GM18517 (cell line): ENCODE measurements around the gene ID3.

ENCODE experiments used
- ATAC-seq: cut with Tn5 transposase; IDR thresholded peaks from one replicate; pipeline ENCODE4 v1.9.1; 2021; ENCODE audit warnings: mild to moderate bottlenecking, moderate library complexity; ENCODE audit not compliant: unreplicated experiment

ID3 gene

GRCh38 chr1:23559136-23559984 lies at the start of gene ID3:
Gene ID3, minus strand, starts transcription at chr1:23559501. Its CDS starts 75 bp downstream, at chr1:23559426.
- peak; percentile 72 for ATAC-seq

- ATAC-seq = no peak
Measured at GRCh38 chr1:23607944-23608343, 48.6 kb upstream of the ID3 start.

- no peak for ATAC-seq
Measured at GRCh38 chr1:23601968-23602876, 42.9 kb upstream of the ID3 start.

GRCh38 chr1:23601135-23601967 lies 42.0 kb upstream of the ID3 start:
- no peak for ATAC-seq

- no peak for ATAC-seq
Measured at GRCh38 chr1:23600283-23600682, 41.0 kb upstream of the ID3 start.

GRCh38 chr1:23599125-23599524 lies 39.8 kb upstream of the ID3 start:
- ATAC-seq = no peak

GRCh38 chr1:23598424-23598823 lies 39.1 kb upstream of the ID3 start:
- ATAC-seq = no peak

GRCh38 chr1:23597635-23598388 lies 38.5 kb upstream of the ID3 start:
- ATAC-seq = no peak

- ATAC-seq = no peak
Measured at GRCh38 chr1:23596382-23597358, 37.4 kb upstream of the ID3 start.

- ATAC-seq = no peak
Measured at GRCh38 chr1:23594927-23595353, 35.6 kb upstream of the ID3 start.

GRCh38 chr1:23594149-23594907 lies 35.0 kb upstream of the ID3 start:
- no peak for ATAC-seq

- ATAC-seq = no peak
Measured at GRCh38 chr1:23593556-23594148, 34.4 kb upstream of the ID3 start.

GRCh38 chr1:23593042-23593521 lies 33.8 kb upstream of the ID3 start:
- ATAC-seq = no peak

- ATAC-seq = no peak
Measured at GRCh38 chr1:23592209-23592892, 33.0 kb upstream of the ID3 start.

- ATAC-seq = peak; percentile 41
Measured at GRCh38 chr1:23591460-23592208, 32.3 kb upstream of the ID3 start.

- ATAC-seq = no peak
Measured at GRCh38 chr1:23590058-23590783, 30.9 kb upstream of the ID3 start.
